KOPT-K1 (cell line): ENCODE results near the gene KDM3B.
A peak's percentile ranks its signal among the peaks of the same experiment; 100 is the strongest.

Experiments
- H3K27ac ChIP-seq: fragments of 200-600 bp; sonication (generic); 2 replicates; pipeline ENCODE4 v1.5.1; 2016; ENCODE audit warnings: antibody characterized with exemption, mild to moderate bottlenecking, low read depth, low read length; ENCODE audit not compliant: poor library complexity, severe bottlenecking
- H3K36me3 ChIP-seq: fragments of 200-600 bp; sonication (generic); 2 replicates; pipeline ENCODE4 v1.5.1; 2017; ENCODE audit warnings: antibody characterized with exemption, mild to moderate bottlenecking, low read length, moderate library complexity; ENCODE audit not compliant: insufficient read depth
- H3K9me3 ChIP-seq: fragments of 200-600 bp; sonication (generic); 2 replicates; pipeline ENCODE4 v1.5.1; 2017; ENCODE audit warnings: antibody characterized with exemption, low read length, mild to moderate bottlenecking; ENCODE audit not compliant: insufficient read depth, poor library complexity, severe bottlenecking

KDM3B gene

GRCh38 chr5:138463419-138464007 lies 111.0 kb downstream of the KDM3B start:
- Histone ChIP-seq H3K36me3 (peaks cover 11% of the 10 kb centered on the region; the same call in 1 of the 2 replicates), H3K9me3 (no peaks in the 10 kb centered on the region), H3K27ac (peak overlapping the region; percentile 88)

GRCh38 chr5:138464008-138464387 lies 111.5 kb downstream of the KDM3B start:
- Histone ChIP-seq H3K27ac (peak overlapping the region; percentile 88), H3K36me3 (peaks cover 11% of the 10 kb centered on the region; the same call in 1 of the 2 replicates), H3K9me3 (no peaks in the 10 kb centered on the region)

GRCh38 chr5:138464388-138465260 lies 112.1 kb downstream of the KDM3B start:
- no peaks in the 10 kb centered on the region for H3K9me3 ChIP-seq
- peak overlapping the region; percentile 88 for H3K27ac ChIP-seq
- peaks cover 11% of the 10 kb centered on the region; the same call in 1 of the 2 replicates for H3K36me3 ChIP-seq

- peaks cover 11% of the 10 kb centered on the region; the same call in 1 of the 2 replicates for H3K36me3 ChIP-seq
- no peaks in the 10 kb centered on the region for H3K9me3 ChIP-seq
- H3K27ac ChIP-seq: peak within 1 kb of the TSS; percentile 88
These were observed 113.0 kb downstream of the KDM3B start, which contains the start of gene EGR1 for GRCh38 chr5:138465261-138466124. TSS of gene EGR1 (plus strand) at chr5:138465479. CDS start at chr5:138465762, 283 bp downstream.

GRCh38 chr5:138466125-138466899 lies 113.8 kb downstream of the KDM3B start:
- H3K27ac ChIP-seq: no peak overlapping the region
- H3K36me3 ChIP-seq: peaks cover 11% of the 10 kb centered on the region; the same call in 1 of the 2 replicates
- H3K9me3 ChIP-seq: no peaks in the 10 kb centered on the region

- H3K36me3 ChIP-seq: peaks cover 11% of the 10 kb centered on the region; the same call in 1 of the 2 replicates
- H3K27ac ChIP-seq: no peak overlapping the region
- H3K9me3 ChIP-seq: no peaks in the 10 kb centered on the region
These were observed 114.6 kb downstream of the KDM3B start for GRCh38 chr5:138466900-138467710.

GRCh38 chr5:138467711-138468132 lies 115.2 kb downstream of the KDM3B start:
- H3K36me3 ChIP-seq: peaks cover 11% of the 10 kb centered on the region; the same call in 1 of the 2 replicates
- no peak overlapping the region for H3K27ac ChIP-seq
- no peaks in the 10 kb centered on the region for H3K9me3 ChIP-seq

- no peaks in the 10 kb centered on the region for H3K9me3 ChIP-seq
- H3K27ac ChIP-seq: no peak overlapping the region
- peaks cover 11% of the 10 kb centered on the region; the same call in 1 of the 2 replicates for H3K36me3 ChIP-seq
These were observed 115.9 kb downstream of the KDM3B start for GRCh38 chr5:138468133-138468965.

GRCh38 chr5:138468966-138469539 lies 116.6 kb downstream of the KDM3B start:
- Histone ChIP-seq H3K27ac (no peak overlapping the region), H3K36me3 (peaks cover 11% of the 10 kb centered on the region; the same call in 1 of the 2 replicates), H3K9me3 (no peaks in the 10 kb centered on the region)

GRCh38 chr5:138469540-138470321 lies 117.2 kb downstream of the KDM3B start:
- Histone ChIP-seq H3K27ac (no peak overlapping the region), H3K9me3 (no peaks in the 10 kb centered on the region), H3K36me3 (peaks cover 11% of the 10 kb centered on the region; the same call in 1 of the 2 replicates)

- H3K9me3 ChIP-seq: no peaks in the 10 kb centered on the region
- peaks cover 11% of the 10 kb centered on the region; the same call in 1 of the 2 replicates for H3K36me3 ChIP-seq
- no peak overlapping the region for H3K27ac ChIP-seq
These were observed 118.0 kb downstream of the KDM3B start for GRCh38 chr5:138470322-138471051.
